ENCODE measurements around the gene COL18A1. TPM values are rescaled to one million over a fixed set of nuclear protein-coding genes. Genes with fewer than 3 reads are reported as not detected.

COL18A1 gene
- polyA plus RNA-seq, 1 experiment, result 25.3 TPM

DNA sequence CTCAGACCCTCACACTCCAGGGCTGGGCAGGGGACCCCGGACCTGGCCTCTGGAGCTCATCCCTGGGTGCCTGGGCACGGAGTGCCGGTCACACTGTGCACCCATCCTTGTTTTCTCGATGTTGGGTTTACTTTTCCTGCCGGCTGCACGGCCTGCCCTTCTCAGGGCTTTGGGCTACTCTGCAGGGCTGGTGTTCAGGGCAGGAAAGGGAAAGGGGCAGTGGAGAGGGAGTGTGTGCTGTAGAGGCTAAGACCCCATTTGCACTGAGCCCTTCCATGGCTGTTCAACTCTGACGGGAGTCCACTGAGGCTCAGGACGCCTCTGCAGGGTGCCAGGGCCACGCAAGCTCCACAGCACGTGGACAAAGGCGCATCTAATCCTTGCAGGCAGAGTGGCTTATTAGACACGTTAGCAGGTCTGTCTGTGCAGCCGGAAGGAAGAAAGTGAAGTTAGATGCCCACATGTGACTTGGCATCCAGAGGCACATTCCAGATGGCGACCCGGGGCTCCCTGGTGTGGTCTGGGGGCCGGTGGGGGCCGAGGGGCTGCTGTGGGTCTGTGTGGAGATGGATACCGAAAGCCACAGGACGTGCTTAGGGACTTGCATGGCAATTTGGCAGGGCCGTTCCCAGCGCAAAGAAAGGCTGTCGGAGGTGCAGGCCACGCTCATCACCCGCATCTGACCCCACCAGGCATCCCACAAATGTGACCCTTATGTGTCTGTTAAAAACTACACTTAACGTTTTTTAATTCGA, 33.6 kb downstream of the COL18A1 start:
- ChIA-PET CTCF (no interaction called here), POLR2A (no interaction called here)
- H3K27ac ChIP-seq (ENCODE audit: low read depth, low read length), result peak overlapping the region; percentile 3
- no peaks in the 10 kb centered on the region; the same call in 1 of the 2 replicates for H3K9me3 ChIP-seq (ENCODE audit: control insufficient read depth, insufficient read depth, low read length)
- H3K4me3 ChIP-seq (ENCODE audit: low read depth, low read length), result no peak overlapping the region
- DNase-seq (ENCODE audit: low read depth, low spot score), result no peak
- TF ChIP-seq, protein P1, sequence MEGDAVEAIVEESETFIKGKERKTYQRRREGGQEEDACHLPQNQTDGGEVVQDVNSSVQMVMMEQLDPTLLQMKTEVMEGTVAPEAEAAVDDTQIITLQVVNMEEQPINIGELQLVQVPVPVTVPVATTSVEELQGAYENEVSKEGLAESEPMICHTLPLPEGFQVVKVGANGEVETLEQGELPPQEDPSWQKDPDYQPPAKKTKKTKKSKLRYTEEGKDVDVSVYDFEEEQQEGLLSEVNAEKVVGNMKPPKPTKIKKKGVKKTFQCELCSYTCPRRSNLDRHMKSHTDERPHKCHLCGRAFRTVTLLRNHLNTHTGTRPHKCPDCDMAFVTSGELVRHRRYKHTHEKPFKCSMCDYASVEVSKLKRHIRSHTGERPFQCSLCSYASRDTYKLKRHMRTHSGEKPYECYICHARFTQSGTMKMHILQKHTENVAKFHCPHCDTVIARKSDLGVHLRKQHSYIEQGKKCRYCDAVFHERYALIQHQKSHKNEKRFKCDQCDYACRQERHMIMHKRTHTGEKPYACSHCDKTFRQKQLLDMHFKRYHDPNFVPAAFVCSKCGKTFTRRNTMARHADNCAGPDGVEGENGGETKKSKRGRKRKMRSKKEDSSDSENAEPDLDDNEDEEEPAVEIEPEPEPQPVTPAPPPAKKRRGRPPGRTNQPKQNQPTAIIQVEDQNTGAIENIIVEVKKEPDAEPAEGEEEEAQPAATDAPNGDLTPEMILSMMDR (IDR thresholded peaks at IDR 0.05; ENCODE audit: low read depth, low read length), result no peak
- no peaks in the 10 kb centered on the region for H3K27me3 ChIP-seq (ENCODE audit: control insufficient read depth, insufficient read depth, low read length)

DNA sequence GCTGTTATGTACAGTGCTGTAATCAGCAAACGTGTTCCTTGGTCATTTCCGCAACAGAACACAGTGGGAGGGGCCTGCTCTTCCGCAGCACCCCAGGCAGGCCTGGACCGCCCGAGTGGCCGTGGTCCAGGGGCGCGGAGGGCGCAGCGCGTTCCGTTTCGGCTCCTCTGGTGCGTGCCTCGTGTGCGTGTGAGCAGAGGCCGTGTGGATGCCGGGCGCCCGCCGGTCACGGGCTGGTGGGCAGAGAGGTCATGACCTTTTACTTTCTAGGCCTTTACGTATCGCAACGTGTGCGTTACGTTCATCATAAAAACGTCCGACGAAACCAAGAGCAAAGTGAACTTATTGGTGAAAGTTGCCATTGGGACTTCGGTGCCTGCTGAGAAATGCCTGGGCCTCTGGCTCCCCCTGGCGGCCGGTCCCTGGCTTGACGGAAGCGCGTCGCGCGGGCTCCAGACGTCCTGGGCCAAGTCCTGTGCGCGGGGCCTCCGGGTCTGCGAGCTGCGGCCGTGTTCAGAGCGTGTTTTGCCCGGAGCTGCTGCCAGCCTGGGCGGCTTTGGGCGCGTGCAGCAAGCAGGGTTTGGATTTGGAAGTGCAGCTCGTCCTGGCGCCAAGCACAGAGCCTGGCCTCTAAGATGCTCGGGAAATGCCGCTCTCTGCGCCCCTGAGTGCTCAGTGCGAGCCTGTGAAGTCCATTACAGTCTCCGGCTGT, 34.4 kb downstream of the COL18A1 start:
- peaks cover 7% of the 10 kb centered on the region; the same call in 1 of the 2 replicates for H3K9me3 ChIP-seq (ENCODE audit: control insufficient read depth, insufficient read depth, low read length)
- TF ChIP-seq, protein P1 (IDR thresholded peaks at IDR 0.05; ENCODE audit: low read depth, low read length), result peak; percentile 95
- H3K4me3 ChIP-seq (ENCODE audit: low read depth, low read length), result 0 out of 2 replicates have a peak overlapping the region, but pooled peaks have one; percentile 20
- ChIA-PET CTCF (interaction anchor here (0.8 to 2.0 kb wide), 8 partner anchors 122 to 301 kb away, joined by 3 to 13 read pairs (median 4); no protein-coding TSS in a partner anchor), POLR2A (no interaction called here)
- DNase-seq (ENCODE audit: low read depth, low spot score), result peak; percentile 60
- peak overlapping the region; percentile 3 for H3K27ac ChIP-seq (ENCODE audit: low read depth, low read length)
- no peaks in the 10 kb centered on the region for H3K27me3 ChIP-seq (ENCODE audit: control insufficient read depth, insufficient read depth, low read length)

DNA sequence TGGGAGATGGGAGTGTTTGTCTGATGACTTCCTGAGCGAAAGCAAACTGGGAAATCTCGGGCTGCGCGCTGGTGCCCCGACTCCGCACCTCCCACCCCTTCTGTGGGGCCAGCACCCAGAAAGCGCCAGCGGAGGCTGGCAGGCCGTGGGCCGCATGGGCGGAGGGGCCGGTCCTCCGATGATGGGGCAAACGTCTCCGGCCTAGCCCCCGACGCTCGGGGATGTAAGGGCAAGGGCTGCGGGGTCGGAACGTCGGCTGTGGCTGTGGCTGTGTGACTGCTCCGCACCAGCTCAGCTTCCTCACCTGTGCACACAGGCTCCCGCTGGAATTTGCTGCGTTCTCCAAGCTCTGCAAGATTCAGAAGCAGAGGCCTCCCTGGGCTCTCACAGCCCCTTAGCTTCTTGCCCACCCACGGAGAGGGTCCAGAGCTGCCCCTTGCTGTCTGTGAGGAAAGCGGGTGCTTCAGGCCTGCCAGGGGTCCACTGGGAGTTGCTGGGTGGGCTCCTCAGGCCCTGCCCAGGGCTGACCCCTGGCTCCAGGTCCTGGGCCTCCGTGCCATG, 35.0 kb downstream of the COL18A1 start:
- POLR2A ChIA-PET, result interaction anchor here (1.4 kb wide), 1 partner anchor 152 kb away, joined by 6 read pairs; the partner anchor contains the start of gene POFUT2
- Histone ChIP-seq H3K27ac (ENCODE audit: low read depth, low read length) (no peak overlapping the region), H3K27me3 (ENCODE audit: control insufficient read depth, insufficient read depth, low read length) (no peaks in the 10 kb centered on the region), H3K4me3 (ENCODE audit: low read depth, low read length) (no peak overlapping the region), H3K9me3 (ENCODE audit: control insufficient read depth, insufficient read depth, low read length) (peaks cover 11% of the 10 kb centered on the region; the same call in 1 of the 2 replicates)
- DNase-seq (ENCODE audit: low read depth, low spot score), result no peak
- TF ChIP-seq, protein P1 (IDR thresholded peaks at IDR 0.05; ENCODE audit: low read depth, low read length), result no peak
- CTCF ChIA-PET, result interaction anchor here (0.8 to 2.0 kb wide), 8 partner anchors 122 to 302 kb away, joined by 3 to 13 read pairs (median 4); no protein-coding TSS in a partner anchor

DNA sequence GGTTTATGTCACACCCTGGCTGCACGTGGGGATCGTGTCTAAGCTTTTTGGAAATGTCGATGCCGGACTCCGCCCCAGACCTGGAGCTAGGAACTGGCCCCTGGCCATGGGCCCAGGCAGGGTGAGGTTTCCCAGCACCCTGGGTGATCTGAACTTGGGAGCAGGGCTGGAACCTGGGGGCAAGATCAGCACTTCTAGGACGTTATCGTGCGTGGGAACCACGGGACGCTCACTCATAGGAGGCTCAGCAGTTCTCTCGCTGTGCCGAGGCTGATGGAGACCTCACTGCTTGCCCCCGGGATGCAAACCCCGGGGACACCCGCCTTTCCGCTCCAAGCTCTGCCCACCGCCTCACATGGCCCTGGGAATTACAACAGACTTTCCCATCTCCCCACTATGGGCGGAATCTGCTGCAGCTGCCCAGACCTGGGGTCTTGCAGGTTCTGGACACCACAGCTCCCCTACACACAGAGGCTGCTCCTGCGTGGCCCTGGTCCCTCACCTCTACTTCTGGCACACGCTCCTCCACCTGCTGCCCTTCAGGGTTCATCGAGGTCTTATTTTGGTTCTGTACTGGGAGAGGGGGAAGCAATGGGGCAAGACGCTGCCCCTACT, 35.9 kb downstream of the COL18A1 start:
- H3K9me3 ChIP-seq (ENCODE audit: control insufficient read depth, insufficient read depth, low read length), result peaks cover 16% of the 10 kb centered on the region; the same call in 1 of the 2 replicates
- TF ChIP-seq, protein P1 (IDR thresholded peaks at IDR 0.05; ENCODE audit: low read depth, low read length), result no peak
- CTCF ChIA-PET, result interaction anchor here (1.4 to 2.0 kb wide), 5 partner anchors 142 to 302 kb away, joined by 3 to 13 read pairs (median 9); no protein-coding TSS in a partner anchor
- POLR2A ChIA-PET, result interaction anchor here (1.4 kb wide), 1 partner anchor 153 kb away, joined by 6 read pairs; the partner anchor contains the start of gene POFUT2
- H3K27me3 ChIP-seq (ENCODE audit: control insufficient read depth, insufficient read depth, low read length), result no peaks in the 10 kb centered on the region
- no peak for DNase-seq (ENCODE audit: low read depth, low spot score)
- no peak overlapping the region for H3K4me3 ChIP-seq (ENCODE audit: low read depth, low read length)
- no peak overlapping the region for H3K27ac ChIP-seq (ENCODE audit: low read depth, low read length)
